Measurements from ENCODE around the gene DNMT3A.
A peak's percentile ranks its signal among the peaks of the same experiment; 100 is the strongest.

The DNMT3A gene

DNA sequence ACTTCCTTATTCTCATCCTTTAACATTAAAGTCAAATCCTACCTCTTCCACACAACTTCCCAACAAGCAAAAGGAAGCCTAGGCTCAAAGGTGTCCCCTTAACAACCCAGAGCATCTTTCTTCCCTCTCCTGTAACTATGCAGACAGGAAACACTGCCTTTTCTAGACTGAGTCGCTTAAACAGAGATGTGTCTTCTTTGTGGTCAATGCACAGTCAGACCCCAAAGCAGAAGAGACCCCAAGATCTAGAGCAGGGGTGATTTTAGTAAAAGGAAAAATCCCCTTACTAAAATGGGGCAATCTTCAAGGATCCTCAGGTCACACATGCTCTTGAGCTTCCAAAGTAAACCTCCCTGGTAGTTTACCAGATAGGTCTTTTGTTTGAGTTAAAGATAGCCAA is 86.8 kb downstream of the DNMT3A start:
- no peak for DNase-seq

DNA sequence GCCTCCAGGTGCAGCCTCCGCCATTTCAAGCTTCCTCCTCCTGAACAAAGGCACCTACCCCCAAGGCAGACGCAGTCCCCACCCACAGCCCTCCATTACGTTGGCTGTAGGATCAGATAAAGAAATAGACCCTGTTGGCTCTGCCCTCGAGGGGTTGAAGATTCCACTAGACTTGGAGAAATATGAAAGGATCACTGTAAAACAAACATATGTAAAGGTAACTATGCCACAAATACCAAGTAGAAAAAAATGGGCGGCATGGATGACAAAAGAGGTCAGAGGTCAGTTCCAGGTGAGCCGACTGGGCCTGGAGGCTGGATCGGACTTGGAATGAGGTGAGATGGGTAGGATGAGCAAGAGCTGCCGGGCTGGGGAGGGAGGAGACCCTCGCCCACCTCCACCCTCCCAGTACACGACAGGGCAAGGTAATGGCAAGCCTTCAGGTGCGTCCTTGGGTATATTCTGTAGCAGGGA is 88.5 kb downstream of the DNMT3A start:
- no peak for DNase-seq

- peak; percentile 61 to 71 for DNase-seq
Observed at GRCh38 chr2:25252291-25253152, 89.2 kb downstream of the DNMT3A start.

GRCh38 chr2:25251422-25252273 is 90.1 kb downstream of the DNMT3A start:
- peak in 1 of 2 donors; percentile 31 for DNase-seq

GRCh38 chr2:25251071-25251421 is 90.7 kb downstream of the DNMT3A start:
- peak; percentile 14 to 25 for DNase-seq

- peak in 1 of 2 donors; percentile 35 for DNase-seq
Observed at GRCh38 chr2:25250331-25251070, 91.2 kb downstream of the DNMT3A start.

- DNase-seq: no peak
Observed at GRCh38 chr2:25249785-25250184, 91.9 kb downstream of the DNMT3A start.

DNA sequence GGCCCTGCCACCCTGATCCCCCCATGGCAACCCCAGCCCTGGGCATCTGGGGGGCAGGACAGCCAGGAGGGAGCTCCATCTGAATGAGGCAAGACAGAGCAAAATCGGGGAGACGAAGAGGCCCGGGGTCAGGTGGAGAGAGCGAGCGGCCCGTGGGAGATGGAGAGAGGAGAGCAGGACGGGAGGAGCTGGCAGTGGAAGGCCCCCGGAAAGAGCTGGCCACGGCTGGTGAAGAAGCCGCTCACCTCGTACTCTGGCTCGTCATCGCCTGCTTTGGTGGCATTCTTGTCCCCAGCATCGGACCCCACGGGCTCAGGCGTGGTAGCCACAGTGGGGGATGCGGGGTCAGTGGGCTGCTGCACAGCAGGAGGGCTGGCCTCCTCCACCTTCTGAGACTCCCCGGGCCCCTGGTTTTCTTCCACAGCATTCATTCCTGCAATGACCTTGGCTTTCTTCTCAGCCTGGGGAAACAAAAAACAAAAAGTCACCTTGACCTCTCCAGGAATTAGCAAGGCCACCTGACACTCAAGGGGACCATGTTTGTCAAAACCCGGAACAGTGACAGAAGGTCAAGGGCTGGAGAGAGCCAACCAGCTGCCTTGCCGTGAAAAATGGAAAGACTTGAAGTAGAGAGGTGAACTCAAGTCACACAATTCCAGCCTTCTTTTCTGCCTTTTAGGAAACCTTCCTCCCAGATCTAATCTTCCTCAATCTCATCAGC is 93.8 kb downstream of the DNMT3A start:
- no peak for DNase-seq

DNA sequence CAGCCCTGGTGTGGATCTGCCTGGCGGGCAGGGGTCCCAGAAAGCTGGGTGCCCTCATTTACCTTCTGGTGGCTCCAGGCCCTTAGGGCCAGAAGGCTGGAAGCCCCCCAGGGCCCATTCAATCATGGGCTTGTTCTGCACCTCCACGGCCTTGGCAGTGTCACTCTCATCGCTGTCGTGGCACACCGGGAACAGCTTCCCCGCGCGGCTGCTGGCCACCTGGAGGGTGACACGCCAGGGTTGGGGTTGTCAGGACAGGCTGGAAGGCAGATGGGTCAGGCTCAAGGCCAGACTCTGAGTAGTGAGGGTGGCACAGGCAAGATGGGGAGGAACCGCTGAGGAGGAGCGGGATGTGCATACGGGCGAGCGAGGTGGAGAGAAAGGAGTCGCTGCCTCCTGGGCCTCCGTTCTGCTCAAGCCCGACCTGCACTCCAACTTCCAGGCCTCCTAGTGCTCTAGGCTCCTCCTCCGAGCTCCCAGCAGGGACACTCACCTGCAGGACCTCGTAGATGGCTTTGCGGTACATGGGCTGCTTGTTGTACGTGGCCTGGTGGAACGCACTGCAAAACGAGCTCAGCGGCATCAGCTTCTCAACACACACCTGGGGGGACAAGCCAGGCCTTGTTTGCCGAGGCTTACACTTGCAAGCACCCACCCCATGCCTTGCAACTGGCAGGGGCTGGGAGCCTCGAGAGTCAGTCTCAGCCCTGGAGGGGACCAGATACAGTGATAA is 95.0 kb downstream of the DNMT3A start:
- no peak for DNase-seq

- no peak for DNase-seq
Observed at GRCh38 chr2:25246001-25246400, 95.7 kb downstream of the DNMT3A start.

DNA sequence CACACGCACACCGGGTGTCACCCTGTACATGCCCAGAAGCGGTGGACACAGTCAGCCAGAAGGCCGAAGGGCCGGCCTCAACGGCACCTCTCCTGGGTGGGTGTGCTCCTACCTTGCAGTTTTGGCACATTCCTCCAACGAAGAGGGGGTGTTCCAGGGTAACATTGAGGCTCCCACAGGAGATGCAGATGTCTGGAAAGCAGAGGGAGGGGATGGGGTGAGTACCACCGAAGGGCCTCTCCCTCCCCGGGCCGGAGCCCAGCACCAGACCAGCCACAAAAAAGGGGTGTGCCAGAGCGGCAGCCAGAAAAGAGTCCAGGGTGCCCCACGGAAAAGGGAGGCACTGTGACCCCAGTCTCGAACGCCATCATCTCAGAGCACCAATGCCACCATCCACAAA is 96.6 kb downstream of the DNMT3A start:
- no peak for DNase-seq

DNA sequence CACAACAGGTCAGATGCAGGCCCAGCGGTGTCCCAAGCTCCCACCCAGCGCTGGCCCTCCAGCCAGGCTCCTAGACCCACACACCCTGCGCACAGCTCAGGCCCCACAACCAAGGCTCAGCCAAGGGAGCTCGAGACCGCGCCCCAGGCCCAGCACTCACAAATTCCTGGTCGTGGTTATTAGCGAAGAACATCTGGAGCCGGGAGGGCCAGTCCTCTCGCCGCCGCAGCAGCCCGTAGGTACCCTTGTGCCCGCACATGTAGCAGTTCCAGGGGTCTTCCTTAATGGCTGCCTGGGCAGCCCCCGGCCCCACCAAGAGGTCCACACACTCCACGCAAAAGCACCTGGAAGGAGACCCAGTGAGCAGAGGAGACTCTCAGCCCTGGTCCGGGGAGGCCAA is 97.7 kb downstream of the DNMT3A start:
- DNase-seq: no peak

DNA sequence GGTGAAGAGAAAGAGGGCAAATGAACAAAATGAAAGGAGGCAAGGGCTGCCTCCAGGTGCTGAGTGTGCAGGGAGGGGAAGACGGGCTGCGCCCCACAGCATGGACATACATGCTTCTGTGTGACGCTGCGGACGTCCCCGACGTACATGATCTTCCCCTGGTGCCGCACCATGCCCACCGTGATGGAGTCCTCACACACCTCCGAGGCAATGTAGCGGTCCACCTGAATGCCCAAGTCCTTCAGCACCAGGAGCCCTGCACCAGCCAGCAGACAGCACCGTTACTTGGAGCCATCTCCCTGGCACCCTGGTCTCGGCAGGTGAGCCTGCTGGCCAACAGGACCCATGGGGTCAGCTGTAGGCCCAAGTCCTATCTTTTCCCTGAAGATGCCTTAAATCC is 100.3 kb downstream of the DNMT3A start:
- DNase-seq: no peak

GRCh38 chr2:25240636-25241035 is 101.1 kb downstream of the DNMT3A start:
- no peak for DNase-seq

GRCh38 chr2:25238920-25239319 is 102.8 kb downstream of the DNMT3A start:
- no peak for DNase-seq

DNA sequence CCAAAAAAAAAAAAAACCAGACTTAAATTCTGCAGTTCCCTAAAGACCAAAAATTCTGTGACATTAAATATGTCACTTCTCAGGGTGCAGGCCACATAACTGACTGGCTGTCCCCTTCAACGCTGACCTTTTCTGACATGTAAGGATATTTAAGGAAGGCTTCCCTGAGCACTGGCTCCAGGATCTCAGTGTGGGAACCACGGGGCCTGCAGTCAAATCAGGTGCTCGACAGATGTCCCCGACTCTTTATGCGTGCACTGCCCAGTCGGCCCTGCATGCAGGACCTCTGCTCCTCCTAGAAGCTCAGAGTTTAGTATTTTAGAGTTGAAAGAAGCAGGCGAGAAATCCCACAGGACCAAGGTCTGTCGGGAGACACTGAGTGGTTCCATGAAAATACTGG is 104.0 kb downstream of the DNMT3A start:
- DNase-seq: no peak

GRCh38 chr2:25236736-25237135 is 105.0 kb downstream of the DNMT3A start:
- DNase-seq: no peak

DNA sequence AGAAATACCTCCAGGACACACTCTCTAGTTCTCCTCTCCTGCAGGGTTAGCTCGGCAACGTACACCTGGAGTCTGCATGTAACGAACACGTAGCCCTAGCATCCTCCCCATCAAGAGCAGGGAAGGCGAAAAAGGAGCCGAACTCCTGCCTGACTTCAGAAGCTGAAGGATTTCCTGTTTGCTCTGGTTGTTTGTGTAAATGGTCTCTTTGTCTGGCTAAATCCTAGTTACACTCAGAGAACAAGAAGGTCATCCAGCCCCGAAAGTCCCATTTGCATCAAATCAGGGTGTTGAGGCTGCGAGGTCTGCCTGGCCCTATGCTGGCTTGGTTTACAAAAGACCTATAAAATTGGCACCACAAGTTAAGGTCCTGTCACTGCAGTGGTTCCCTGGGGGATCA is 107.0 kb downstream of the DNMT3A start:
- DNase-seq: no peak

DNA sequence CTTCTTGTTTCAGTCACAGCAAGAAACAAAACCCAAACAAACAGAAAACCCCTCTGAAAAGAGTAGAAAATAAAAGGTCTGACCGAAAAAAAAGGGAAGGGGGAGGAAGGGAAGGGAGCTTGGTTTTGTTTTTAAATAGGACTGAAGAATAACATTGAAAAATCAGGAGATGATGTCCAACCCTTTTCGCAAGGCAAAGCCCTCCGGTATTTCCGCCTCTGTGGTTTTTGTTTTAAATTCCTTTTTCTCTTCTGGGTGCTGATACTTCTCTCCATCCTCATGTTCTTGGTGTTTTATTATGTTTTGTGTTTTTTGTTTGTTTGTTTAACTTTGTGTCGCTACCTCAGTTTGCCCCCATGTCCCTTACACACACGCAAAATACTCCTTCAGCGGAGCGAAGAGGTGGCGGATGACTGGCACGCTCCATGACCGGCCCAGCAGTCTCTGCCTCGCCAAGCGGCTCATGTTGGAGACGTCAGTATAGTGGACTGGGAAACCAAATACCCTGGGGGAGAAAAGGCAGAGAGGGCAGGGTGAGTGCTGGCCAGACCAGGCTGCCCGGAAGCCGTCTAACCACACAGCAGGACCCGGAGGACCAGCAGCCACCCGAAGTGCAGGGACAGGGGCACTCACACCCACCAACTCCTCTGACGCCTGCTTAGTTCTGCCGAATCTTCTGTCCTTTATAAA is 107.7 kb downstream of the DNMT3A start:
- DNase-seq: no peak

GRCh38 chr2:25232248-25232825 is 109.4 kb downstream of the DNMT3A start:
- no peak for DNase-seq

- DNase-seq: no peak
Observed at GRCh38 chr2:25230948-25231311, 110.8 kb downstream of the DNMT3A start.
